ENCODE results near the gene DLK1.

Gene DLK1

DNA sequence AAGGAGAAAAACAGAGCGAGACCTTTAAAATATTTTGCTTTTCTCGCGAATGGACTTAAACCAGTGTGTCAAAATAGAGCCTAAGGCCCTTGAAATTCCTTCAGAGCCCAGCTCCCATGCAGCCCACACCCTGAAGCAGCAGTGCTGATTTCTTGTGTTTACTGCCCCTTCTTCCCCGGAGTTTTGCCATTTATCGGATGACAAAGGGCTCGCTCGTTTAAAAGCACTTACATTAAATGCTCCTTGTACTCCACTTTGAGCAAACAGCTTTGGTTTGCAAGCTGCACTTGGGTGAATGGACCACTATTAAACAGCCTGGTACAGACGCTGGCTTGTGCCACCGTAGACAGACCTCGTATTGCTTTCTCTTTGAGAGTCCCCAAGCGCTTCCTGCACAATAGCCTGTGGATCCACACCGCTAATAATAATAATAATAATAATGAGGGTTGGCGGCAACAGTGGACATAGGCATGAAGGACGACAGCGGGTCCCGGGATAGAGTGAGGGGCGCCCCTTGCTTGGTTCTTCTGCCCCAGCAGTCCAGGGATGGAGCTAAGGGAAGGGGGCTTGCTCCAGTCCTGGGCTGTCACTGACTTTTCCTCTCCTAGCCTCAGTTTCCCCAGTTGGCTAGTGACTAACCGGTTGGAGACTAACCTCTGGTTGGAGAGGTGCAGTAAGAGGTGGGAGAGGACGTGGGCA is 6.6 kb downstream of the DLK1 start:
- no peak for DNase-seq

DNA sequence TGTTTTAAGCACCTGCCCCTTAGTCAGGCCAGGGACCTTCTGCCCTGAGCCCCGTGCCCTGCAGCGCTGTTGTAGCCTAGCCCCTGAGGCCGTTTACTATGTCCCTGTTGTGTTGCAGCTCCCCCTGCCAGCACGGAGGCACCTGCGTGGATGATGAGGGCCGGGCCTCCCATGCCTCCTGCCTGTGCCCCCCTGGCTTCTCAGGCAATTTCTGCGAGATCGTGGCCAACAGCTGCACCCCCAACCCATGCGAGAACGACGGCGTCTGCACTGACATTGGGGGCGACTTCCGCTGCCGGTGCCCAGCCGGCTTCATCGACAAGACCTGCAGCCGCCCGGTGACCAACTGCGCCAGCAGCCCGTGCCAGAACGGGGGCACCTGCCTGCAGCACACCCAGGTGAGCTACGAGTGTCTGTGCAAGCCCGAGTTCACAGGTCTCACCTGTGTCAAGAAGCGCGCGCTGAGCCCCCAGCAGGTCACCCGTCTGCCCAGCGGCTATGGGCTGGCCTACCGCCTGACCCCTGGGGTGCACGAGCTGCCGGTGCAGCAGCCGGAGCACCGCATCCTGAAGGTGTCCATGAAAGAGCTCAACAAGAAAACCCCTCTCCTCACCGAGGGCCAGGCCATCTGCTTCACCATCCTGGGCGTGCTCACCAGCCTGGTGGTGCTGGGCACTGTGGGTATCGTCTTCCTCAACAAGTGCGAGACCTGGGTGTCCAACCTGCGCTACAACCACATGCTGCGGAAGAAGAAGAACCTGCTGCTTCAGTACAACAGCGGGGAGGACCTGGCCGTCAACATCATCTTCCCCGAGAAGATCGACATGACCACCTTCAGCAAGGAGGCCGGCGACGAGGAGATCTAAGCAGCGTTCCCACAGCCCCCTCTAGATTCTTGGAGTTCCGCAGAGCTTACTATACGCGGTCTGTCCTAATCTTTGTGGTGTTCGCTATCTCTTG is 7.6 kb downstream of the DLK1 start:
- DNase-seq: no peak

GRCh38 chr14:100735271-100735670 is 8.6 kb downstream of the DLK1 start:
- DNase-seq: no peak

GRCh38 chr14:100736269-100737180 is 9.8 kb downstream of the DLK1 start:
- DNase-seq: no peak

DNA sequence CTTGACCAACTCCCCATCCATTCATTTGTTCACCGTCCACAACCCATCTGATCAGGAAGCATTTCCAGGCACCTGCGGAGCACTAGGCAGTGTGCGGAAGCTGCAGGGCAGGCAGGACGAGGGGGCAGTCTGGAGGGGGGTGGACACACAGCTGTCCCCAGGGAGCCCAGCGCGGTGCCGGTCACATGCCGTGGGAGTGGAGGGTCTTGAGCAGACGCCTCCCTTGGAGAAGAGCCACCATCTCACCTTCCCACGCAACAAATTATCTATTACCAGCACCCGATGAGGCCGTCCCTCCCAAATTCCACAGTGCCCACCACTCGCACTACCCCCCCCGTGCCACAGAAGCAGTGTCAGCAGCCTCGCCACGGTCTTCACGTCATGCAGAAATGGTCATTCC is 10.8 kb downstream of the DLK1 start:
- no peak for DNase-seq

DNA sequence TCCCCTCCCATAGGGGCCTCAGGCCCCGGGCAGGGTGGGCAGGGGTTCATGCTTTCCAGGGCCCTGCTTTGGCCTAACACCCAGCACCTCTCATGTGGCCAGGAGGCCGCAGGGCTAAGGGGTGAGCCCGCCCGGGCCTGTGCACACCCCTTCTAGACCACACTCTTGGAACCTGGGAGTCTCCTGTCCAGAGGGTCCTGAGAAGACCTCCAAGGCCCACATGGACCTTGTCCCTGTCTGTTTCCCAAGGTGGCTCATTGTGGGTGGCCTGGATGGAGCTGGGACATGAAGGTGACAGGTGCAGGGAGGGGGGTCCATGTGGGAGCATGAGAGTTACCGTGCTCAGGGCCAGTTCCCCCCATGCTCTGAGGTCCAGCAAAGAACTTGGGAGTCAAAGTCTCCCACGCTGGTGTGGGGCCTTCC is 11.6 kb downstream of the DLK1 start:
- no peak for DNase-seq

DNA sequence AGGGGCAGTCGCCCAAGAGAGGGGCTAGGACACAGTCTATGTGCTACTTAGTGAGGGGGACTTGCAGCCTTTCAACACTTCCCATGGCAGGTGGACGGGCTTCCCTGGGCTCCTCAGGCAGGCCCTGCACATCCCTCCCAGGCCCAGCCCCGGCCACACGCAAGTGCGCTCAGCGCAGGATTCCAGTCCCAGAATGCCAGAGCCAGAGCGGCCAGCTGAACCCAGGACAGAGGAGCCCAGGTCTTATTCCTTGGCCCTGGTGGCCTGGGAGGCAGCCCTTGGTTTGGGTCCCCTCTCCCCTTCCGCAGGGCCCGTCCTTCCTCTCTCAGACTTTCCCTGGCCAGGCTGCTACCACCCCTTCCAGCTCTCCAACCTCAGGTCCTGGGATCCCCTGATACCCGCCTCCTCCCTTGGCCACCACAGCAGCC is 12.0 kb downstream of the DLK1 start:
- no peak for DNase-seq

DNA sequence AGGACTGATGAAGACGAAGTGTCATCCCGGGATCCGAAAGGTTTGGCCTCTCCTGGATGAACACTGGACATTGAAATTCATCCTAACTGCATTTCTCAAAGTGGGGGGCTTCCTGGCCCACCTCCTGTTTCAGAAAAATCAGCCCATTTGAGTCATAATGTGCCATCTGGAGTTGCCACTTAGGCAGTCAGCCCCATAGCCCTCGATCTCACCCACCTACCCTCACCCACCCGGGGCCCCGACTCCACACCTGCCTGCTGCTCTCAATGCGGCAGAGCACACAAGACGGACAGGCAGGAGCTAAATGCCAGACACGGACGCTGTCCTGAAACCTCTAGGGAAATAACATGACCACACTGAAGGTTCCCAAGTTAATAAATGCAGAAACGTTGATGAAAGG is 12.6 kb downstream of the DLK1 start:
- no peak for DNase-seq

- DNase-seq: no peak
These were observed 13.6 kb downstream of the DLK1 start for GRCh38 chr14:100740196-100740825.

- DNase-seq: no peak
These were observed 14.2 kb downstream of the DLK1 start for GRCh38 chr14:100740929-100741328.

DNA sequence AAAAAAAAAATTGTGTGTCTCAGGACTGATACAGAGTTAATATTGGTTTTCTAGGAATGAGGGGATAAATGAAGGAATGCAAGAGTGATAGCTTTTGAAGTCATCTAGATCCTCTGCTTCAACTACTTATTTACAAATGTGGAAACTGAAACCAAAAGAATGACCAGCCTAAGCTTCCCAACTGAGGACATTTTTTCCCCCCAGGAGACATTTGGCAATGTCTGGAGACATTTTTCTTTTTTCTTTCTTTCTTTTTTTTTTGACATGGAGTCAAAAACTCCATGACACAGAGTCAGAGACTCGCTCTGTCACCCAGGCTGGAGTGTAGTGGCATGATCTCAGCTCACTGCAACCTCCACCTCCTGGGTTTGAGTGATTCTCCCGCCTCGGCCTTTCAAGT is 15.3 kb downstream of the DLK1 start:
- DNase-seq: no peak

- DNase-seq: no peak
These were observed 19.6 kb downstream of the DLK1 start for GRCh38 chr14:100746326-100746725.

DNA sequence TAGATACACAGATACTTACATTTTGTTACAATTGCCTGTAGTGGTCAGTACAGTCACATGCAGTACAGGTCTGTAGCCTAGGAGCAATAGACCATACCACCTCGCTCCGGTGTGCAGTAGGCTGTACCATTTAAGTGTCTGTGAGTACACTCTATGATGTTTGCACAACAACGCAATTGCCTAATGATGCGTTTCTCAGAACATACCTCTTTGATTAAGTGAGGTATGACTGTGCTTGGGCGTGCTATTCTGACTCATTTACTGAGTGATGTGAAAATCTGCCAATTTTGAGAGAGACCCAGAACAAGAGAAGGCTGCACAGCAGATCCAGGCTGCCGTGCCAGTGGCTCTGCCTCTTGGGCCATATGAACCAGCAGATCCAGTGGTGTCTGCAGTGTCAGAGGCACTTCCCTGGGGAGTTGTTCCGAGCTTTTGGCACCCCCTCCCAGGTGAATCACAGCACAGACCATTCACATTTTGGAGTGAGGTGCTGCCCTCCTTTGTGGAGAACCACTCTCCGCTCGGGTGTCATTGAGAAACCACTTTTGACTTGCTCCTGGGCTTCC is 20.4 kb downstream of the DLK1 start:
- DNase-seq: no peak

DNA sequence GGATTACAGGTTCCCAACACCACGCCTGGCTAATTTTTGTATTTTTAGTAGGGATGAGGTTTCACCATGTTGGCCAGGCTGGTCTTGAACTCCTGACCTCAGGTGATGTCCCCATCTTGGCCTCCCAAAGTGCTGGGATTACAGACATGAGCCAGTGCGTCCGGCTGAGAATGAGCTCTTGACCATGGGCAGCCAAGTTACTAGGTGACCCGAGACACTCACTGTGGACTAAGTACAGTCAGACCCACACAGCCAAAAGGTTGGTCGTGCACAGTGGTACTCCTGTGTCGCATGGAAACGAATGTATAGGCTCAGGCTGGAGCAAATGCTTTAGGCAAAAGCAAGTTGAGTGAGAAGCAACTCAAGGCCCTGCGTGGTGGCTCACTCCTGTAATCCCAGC is 21.0 kb downstream of the DLK1 start:
- no peak for DNase-seq

DNA sequence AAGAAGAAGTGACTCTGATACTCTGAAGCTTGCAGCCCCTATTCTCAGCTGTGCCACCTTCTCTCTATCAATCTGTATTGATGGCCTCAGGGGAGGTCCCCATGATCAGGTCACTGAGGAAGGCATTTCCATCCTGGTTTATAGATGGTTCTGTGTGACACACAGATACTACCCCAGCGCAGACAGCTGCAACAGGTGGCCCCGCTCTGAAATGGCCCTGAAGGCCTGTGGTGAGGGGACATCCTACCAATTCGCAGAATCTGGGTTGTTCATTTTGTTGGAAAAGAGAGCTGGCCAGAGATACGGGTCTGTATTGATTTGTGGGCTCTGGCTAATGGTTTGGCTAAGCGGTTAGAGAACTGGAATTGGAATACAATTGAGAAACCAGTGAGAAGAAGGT is 21.7 kb downstream of the DLK1 start:
- no peak for DNase-seq

- no peak for DNase-seq
These were observed 22.3 kb downstream of the DLK1 start for GRCh38 chr14:100748944-100749343.

GRCh38 chr14:100749967-100750597 is 23.4 kb downstream of the DLK1 start:
- no peak for DNase-seq

- DNase-seq: no peak
These were observed 24.3 kb downstream of the DLK1 start for GRCh38 chr14:100750762-100751699.

GRCh38 chr14:100754020-100754419 is 27.3 kb downstream of the DLK1 start:
- no peak for DNase-seq

DNA sequence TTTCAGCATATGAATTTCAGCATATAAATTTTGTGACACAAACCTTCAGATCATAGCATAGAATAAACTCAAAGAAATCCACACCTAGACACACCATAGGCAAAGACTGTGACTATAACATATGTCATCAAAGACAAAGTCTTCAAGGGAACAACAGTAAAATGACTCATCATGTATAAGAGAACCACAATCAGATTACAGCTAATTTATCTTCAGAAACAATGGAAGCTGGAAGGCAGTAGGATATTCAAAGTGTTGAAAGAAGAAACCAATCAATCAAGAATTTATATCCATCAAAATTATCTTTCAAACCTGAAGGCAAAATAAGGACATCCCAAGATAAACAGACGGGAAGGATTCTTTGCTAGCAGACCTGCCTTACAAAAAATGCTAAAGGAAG is 29.0 kb downstream of the DLK1 start:
- no peak for DNase-seq

Measured in right kidney (tissue), 1 donor.